ENCODE data around the gene USH2A. TPM values are rescaled to one million over a fixed set of nuclear protein-coding genes. Genes with fewer than 3 reads are reported as not detected.

Gene USH2A
- total RNA-seq, 1 experiment from 2014 or later = not detected

- H3K27ac ChIP-seq (ENCODE audit: low read depth, low read length, poor library complexity, severe bottlenecking) = no peak overlapping the region
- POLR2A ChIA-PET (ENCODE audit: low non-redundant PET) = no interaction called here
- H3K4me1 ChIP-seq (ENCODE audit: insufficient read depth, low read length, poor library complexity, severe bottlenecking) = peaks cover 4% of the 10 kb centered on the region
- peaks cover 10% of the 10 kb centered on the region for H3K9me3 ChIP-seq (ENCODE audit: low read depth, low read length, poor library complexity, severe bottlenecking)
- no peak for DNase-seq (ENCODE audit: low spot score)
- intact Hi-C loops (cut with micrococcal nuclease; ENCODE audit: unreplicated experiment) = no loop called here
- H3K4me3 ChIP-seq (ENCODE audit: low read depth, low read length, poor library complexity, severe bottlenecking) = no peak overlapping the region
- TF ChIP-seq CTCF (conservative IDR thresholded peaks at IDR 0.05; ENCODE audit: low read depth, low read length) (no peak), EZH2 (IDR thresholded peaks at IDR 0.05; ENCODE audit: borderline replicate concordance, low read depth, low read length, poor library complexity, severe bottlenecking) (no peak)
- no peaks in the 10 kb centered on the region for H3K36me3 ChIP-seq (ENCODE audit: insufficient read depth, low read length, poor library complexity, severe bottlenecking)
- BruUV-seq (replicated peaks) = no TSS peak
- CTCF ChIA-PET = no interaction called here
- peaks cover 20% of the 10 kb centered on the region for H3K27me3 ChIP-seq (replicated peaks; ENCODE audit: insufficient read depth, low read depth, low read length, poor library complexity)
Observed at GRCh38 chr1:215584389-215584788, 838.9 kb downstream of the USH2A start.

GRCh38 chr1:215583185-215583749 lies 840.0 kb downstream of the USH2A start:
- Histone ChIP-seq H3K4me3 (ENCODE audit: low read depth, low read length, poor library complexity, severe bottlenecking) (no peak overlapping the region), H3K36me3 (ENCODE audit: insufficient read depth, low read length, poor library complexity, severe bottlenecking) (peaks cover 6% of the 10 kb centered on the region), H3K4me1 (ENCODE audit: insufficient read depth, low read length, poor library complexity, severe bottlenecking) (peaks cover 4% of the 10 kb centered on the region), H3K27me3 (replicated peaks; ENCODE audit: insufficient read depth, low read depth, low read length, poor library complexity) (peaks cover 23% of the 10 kb centered on the region), H3K27ac (ENCODE audit: low read depth, low read length, poor library complexity, severe bottlenecking) (no peak overlapping the region), H3K9me3 (ENCODE audit: low read depth, low read length, poor library complexity, severe bottlenecking) (peaks cover 10% of the 10 kb centered on the region)
- no peak for DNase-seq (ENCODE audit: low spot score)
- no TSS peak for BruUV-seq (replicated peaks)
- ChIA-PET POLR2A (ENCODE audit: low non-redundant PET) (no interaction called here), CTCF (no interaction called here)
- intact Hi-C loops (cut with micrococcal nuclease; ENCODE audit: unreplicated experiment) = no loop called here
- no peak for TF ChIP-seq EZH2 (IDR thresholded peaks at IDR 0.05; ENCODE audit: borderline replicate concordance, low read depth, low read length, poor library complexity, severe bottlenecking)
- TF ChIP-seq CTCF (conservative IDR thresholded peaks at IDR 0.05; ENCODE audit: low read depth, low read length) = no peak

GRCh38 chr1:215581896-215582295 lies 841.4 kb downstream of the USH2A start:
- peaks cover 4% of the 10 kb centered on the region for H3K4me1 ChIP-seq (ENCODE audit: insufficient read depth, low read length, poor library complexity, severe bottlenecking)
- no peak overlapping the region for H3K27ac ChIP-seq (ENCODE audit: low read depth, low read length, poor library complexity, severe bottlenecking)
- intact Hi-C loops (cut with micrococcal nuclease; ENCODE audit: unreplicated experiment) = no loop called here
- TF ChIP-seq EZH2 (IDR thresholded peaks at IDR 0.05; ENCODE audit: borderline replicate concordance, low read depth, low read length, poor library complexity, severe bottlenecking) = no peak
- peak; percentile 34; the same call in 1 of the 2 replicates for TF ChIP-seq CTCF (conservative IDR thresholded peaks at IDR 0.05; ENCODE audit: low read depth, low read length)
- DNase-seq (ENCODE audit: low spot score) = peak; percentile 85
- CTCF ChIA-PET = interaction anchor here (0.6 kb wide), 1 partner anchor 607 kb away, joined by 3 read pairs; no protein-coding TSS in a partner anchor
- H3K9me3 ChIP-seq (ENCODE audit: low read depth, low read length, poor library complexity, severe bottlenecking) = peaks cover 10% of the 10 kb centered on the region
- BruUV-seq (replicated peaks) = no TSS peak
- POLR2A ChIA-PET (ENCODE audit: low non-redundant PET) = no interaction called here
- peaks cover 6% of the 10 kb centered on the region for H3K36me3 ChIP-seq (ENCODE audit: insufficient read depth, low read length, poor library complexity, severe bottlenecking)
- H3K4me3 ChIP-seq (ENCODE audit: low read depth, low read length, poor library complexity, severe bottlenecking) = no peak overlapping the region
- H3K27me3 ChIP-seq (replicated peaks; ENCODE audit: insufficient read depth, low read depth, low read length, poor library complexity) = peaks cover 24% of the 10 kb centered on the region

All from A673 (cell line).